Left lung (tissue), 10 donors: ENCODE measurements around the gene RFX2. TPM values are rescaled to one million over a fixed set of nuclear protein-coding genes. Genes with fewer than 3 reads are reported as not detected.

Source experiments
- ATAC-seq: fragments of 200-7000 bp; cut with Tn5 transposase; one replicate; pipeline ENCODE4 v1.9.1; 2020; ENCODE audit warnings: moderate library complexity
- DNase-seq, 4 donors: peaks; one replicate each; pipeline ENCODE4 v3.0.0-alpha.2; 2013 to 2020
- H3K27ac ChIP-seq, 2 donors: fragments of 200-600 bp; sonication (generic) in 1 of 2; one replicate each; pipeline versions ENCODE4 v1.5.0 to v1.8.0; 2020 to 2021
- H3K27me3 ChIP-seq, 2 donors: fragments of 200-600 bp; sonication (generic) in 1 of 2; one replicate each; pipeline versions ENCODE4 v1.5.0 to v1.8.0; 2020 to 2021
- H3K36me3 ChIP-seq, 2 donors: fragments of 200-600 bp; sonication (generic) in 1 of 2; one replicate each; pipeline versions ENCODE4 v1.5.0 to v1.8.0; 2020 to 2021
- H3K4me1 ChIP-seq, 2 donors: fragments of 200-600 bp; one replicate each; pipeline ENCODE4 v1.8.0; 2021
- H3K4me3 ChIP-seq, 2 donors: fragments of 200-600 bp; sonication (generic) in 1 of 2; one replicate each; pipeline versions ENCODE4 v1.5.0 to v1.8.0; 2020 to 2021; ENCODE audit warnings: mild to moderate bottlenecking in 1 of 2
- H3K9me3 ChIP-seq, 2 donors: fragments of 200-600 bp; sonication (generic) in 1 of 2; one replicate each; pipeline versions ENCODE4 v1.5.0 to v1.8.0; 2020 to 2021
- intact Hi-C, 2 donors: fragments of 100-400 bp; cut with DNase I; formaldehyde crosslinking; loops; one replicate each; pipeline versions ENCODE4 v1.11.2 to v1.14.2; 2022
- polyA plus RNA-seq, 6 donors: library from polyadenylated mRNA; unstranded; fragments of 120-200 nt; gene quantifications; one replicate each; pipeline ENCODE4 v1.2.1, GENCODE V29; 2013; ENCODE audit not compliant: insufficient read length in 6 of 6
- total RNA-seq, 2 donors: library from RNA; stranded (reverse); fragmentation: NEBNext Ultra II Directional; extraction: Animal tissue kit (Norgen Biotek cat#: 25700); gene quantifications; one replicate each; pipeline ENCODE4 v1.2.1, GENCODE V29; 2021
- TF ChIP-seq, protein P1 (sequence below), 2 donors: fragments of 200-600 bp; sonication (generic) in 1 of 2; IDR thresholded peaks; one replicate each; pipeline versions ENCODE4 v1.5.0 to v1.8.0; 2021; ENCODE audit warnings: antibody characterized with exemption in 2 of 2
- donor health status: DM: no; HTN: yes; CAD: no.
- donor health status: DM: no; HTN: no; CAD: no.

The RFX2 gene
- total and polyA plus RNA-seq, 8 donors, result 12.7 to 18.8 (median 16.5) TPM

DNA sequence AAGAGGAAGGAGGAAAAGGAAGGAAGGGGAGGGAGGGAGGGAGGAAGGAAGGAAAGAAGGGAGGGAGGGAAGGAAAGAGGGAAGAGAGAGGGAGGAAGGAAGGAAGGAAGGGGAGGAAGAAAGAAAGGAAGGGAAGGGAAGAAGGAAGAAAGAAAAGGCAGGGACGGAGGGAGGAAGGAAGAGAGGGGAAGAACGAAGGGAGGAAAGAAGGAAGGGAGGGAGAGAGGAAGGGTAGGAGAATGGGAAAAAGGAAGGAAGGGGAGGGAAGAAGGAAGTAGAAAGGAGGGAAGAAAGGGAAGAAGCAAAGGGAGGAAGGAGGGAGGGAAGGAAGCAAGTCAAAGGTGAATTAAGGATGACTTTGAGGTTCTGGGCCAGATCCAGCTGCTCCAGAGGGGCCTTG lies 28.2 kb upstream of the RFX2 start:
- ATAC-seq (no peak), DNase-seq (no peak)
- Histone ChIP-seq H3K36me3 (no peaks in the 10 kb centered on the region), H3K4me3 (no peak overlapping the region), H3K9me3 (no peaks in the 10 kb centered on the region), H3K27me3 (no peaks in the 10 kb centered on the region), H3K4me1 (no peaks in the 10 kb centered on the region), H3K27ac (no peak overlapping the region)
- TF ChIP-seq, protein P1, sequence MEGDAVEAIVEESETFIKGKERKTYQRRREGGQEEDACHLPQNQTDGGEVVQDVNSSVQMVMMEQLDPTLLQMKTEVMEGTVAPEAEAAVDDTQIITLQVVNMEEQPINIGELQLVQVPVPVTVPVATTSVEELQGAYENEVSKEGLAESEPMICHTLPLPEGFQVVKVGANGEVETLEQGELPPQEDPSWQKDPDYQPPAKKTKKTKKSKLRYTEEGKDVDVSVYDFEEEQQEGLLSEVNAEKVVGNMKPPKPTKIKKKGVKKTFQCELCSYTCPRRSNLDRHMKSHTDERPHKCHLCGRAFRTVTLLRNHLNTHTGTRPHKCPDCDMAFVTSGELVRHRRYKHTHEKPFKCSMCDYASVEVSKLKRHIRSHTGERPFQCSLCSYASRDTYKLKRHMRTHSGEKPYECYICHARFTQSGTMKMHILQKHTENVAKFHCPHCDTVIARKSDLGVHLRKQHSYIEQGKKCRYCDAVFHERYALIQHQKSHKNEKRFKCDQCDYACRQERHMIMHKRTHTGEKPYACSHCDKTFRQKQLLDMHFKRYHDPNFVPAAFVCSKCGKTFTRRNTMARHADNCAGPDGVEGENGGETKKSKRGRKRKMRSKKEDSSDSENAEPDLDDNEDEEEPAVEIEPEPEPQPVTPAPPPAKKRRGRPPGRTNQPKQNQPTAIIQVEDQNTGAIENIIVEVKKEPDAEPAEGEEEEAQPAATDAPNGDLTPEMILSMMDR (IDR thresholded peaks at IDR 0.05), result no peak
- intact Hi-C loops, result no loop called here

DNA sequence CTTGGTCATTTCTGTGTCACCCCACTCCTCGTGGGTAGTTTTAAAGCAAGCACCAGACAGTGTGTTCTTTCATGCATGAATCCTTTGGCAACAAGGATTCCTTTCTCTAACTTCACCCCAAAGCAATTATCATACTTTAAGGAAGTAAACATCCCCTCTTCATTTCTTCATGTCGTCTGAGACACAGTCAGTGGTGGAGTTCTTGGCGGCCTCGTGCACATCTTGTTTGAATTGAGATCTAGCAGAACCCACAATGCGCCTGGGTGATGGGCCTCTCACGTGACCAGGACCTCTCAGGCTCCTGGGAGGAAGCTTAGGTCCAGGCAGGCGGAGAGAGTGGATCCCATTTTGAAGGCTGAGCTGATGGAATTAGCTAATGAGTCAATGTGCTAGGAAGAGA lies 27.8 kb upstream of the RFX2 start:
- intact Hi-C loops, result no loop called here
- Histone ChIP-seq H3K9me3 (no peaks in the 10 kb centered on the region), H3K4me1 (no peaks in the 10 kb centered on the region), H3K36me3 (no peaks in the 10 kb centered on the region), H3K27ac (no peak overlapping the region), H3K27me3 (no peaks in the 10 kb centered on the region), H3K4me3 (no peak overlapping the region)
- DNase-seq (no peak), ATAC-seq (no peak)
- TF ChIP-seq, protein P1 (IDR thresholded peaks at IDR 0.05), result no peak

DNA sequence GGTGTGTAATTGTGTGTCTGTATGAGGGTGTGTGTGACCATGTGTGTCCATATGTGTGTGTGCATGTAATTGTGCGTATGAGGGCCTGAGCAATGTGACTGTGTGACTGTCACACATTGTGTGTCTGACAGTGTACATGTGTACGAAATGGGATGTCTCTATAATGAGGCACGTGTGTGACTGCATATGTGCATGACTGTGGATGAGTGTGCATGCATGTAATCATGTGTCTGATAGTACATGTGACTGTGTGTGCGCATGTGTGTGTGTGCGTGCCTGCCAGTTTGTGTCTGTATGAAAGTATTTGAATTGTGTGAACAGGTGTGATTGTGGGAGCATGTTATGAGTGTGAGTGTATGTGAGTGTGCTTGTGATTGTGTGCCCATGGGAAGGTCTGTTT lies 22.9 kb upstream of the RFX2 start:
- no peak overlapping the region for H3K27ac ChIP-seq
- no peak overlapping the region for H3K4me3 ChIP-seq
- DNase-seq (no peak), ATAC-seq (no peak)
- TF ChIP-seq, protein P1 (IDR thresholded peaks at IDR 0.05), result no peak
- intact Hi-C loops, result no loop called here
- H3K9me3 ChIP-seq, result peaks cover 0 to 1% of the 10 kb centered on the region in 2 donors
- no peaks in the 10 kb centered on the region for H3K36me3 ChIP-seq
- no peaks in the 10 kb centered on the region for H3K4me1 ChIP-seq
- no peaks in the 10 kb centered on the region for H3K27me3 ChIP-seq

DNA sequence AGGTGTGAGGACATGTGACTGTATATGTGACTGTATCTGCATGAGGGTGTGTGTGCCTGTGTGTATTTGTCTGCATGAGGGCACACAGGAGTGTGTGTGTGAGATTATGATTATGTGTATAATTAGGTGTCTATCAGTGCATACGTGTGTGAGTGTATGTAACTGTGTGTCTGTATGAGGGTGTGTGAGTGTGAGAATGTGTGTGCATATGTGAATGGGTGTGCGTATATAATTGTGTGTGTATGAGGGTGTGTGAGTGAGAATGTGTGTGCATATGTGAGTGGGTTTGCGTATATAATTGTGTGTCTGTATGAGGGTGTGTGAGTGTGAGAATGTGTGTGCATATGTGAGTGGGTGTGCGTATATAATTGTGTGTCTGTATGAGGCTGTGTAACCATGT lies 22.2 kb upstream of the RFX2 start:
- Histone ChIP-seq H3K27me3 (no peaks in the 10 kb centered on the region), H3K27ac (no peak overlapping the region), H3K4me3 (no peak overlapping the region), H3K9me3 (peaks cover 0 to 6% of the 10 kb centered on the region in 2 donors), H3K4me1 (no peaks in the 10 kb centered on the region), H3K36me3 (no peaks in the 10 kb centered on the region)
- intact Hi-C loops, result no loop called here
- TF ChIP-seq, protein P1 (IDR thresholded peaks at IDR 0.05), result no peak
- ATAC-seq (no peak), DNase-seq (no peak)

DNA sequence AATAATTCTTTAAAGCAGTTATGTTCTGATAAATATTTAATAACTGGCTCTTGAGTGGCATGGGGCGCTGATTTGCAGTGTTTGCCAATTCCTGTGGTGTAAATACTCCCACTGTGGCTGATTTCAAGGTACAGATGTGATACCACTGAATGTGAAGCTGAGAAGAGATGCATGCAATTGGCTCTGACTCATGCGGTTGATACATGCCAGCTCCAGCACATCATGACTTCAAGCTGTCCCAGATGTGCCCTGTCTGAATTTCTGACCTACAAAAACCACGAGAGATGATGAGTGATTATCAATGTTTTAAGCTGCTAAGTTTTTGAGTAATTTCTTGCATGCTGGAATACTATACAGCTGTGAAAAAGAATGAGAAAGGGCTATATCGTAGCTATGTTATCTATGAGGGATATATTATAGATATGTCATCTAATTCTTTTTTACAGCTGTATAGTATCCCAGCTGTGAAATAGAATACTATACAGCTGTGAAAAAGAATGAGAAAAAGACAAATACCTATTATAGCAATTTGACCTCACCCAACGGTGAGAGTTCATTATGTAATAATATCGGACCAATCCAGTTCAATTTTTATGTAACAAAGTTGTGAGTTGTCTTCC lies 17.5 kb upstream of the RFX2 start:
- Histone ChIP-seq H3K36me3 (no peaks in the 10 kb centered on the region), H3K27me3 (no peaks in the 10 kb centered on the region), H3K9me3 (peaks cover 0 to 6% of the 10 kb centered on the region in 2 donors), H3K27ac (no peak overlapping the region), H3K4me1 (no peaks in the 10 kb centered on the region), H3K4me3 (no peak overlapping the region)
- TF ChIP-seq, protein P1 (IDR thresholded peaks at IDR 0.05), result no peak
- intact Hi-C loops, result loop anchor here in 1 of 2 donors (10.0 kb wide), 1 partner anchor 73 kb away; no protein-coding TSS in a partner anchor
- ATAC-seq (no peak), DNase-seq (no peak)
